Ecto neural progenitor cell (in vitro differentiated cells): ENCODE measurements around the gene SELENOP.
A peak's percentile ranks its signal among the peaks of the same experiment; 100 is the strongest.
"Not testable (repeated sequence)": the region's sequence is repeated elsewhere in the genome, so short reads cannot be mapped to it uniquely, and the experiment has no call there.

Source experiments
- DNase-seq: peaks from one replicate; pipeline ENCODE4 v3.0.0-alpha.2; 2018; ENCODE audit warnings: low spot score

Gene SELENOP

GRCh38 chr5:42826757-42827515, 15.2 kb upstream of the SELENOP start:
- DNase-seq: no peak

GRCh38 chr5:42825422-42826148, 13.9 kb upstream of the SELENOP start:
- no peak for DNase-seq

- no peak for DNase-seq
Observed at GRCh38 chr5:42824347-42824976, 12.8 kb upstream of the SELENOP start.

- DNase-seq: no peak
Observed at GRCh38 chr5:42822548-42822947, 10.9 kb upstream of the SELENOP start.

- DNase-seq: no peak
Observed at GRCh38 chr5:42819745-42820144, 8.1 kb upstream of the SELENOP start.

- not testable (repeated sequence) for DNase-seq
Observed at GRCh38 chr5:42816546-42816945, 4.9 kb upstream of the SELENOP start.

- DNase-seq: peak; percentile 88
Observed at GRCh38 chr5:42813533-42813932, 1.8 kb upstream of the SELENOP start.

- no peak for DNase-seq
Observed at GRCh38 chr5:42812620-42813019, 928 bp upstream of the SELENOP start.

- DNase-seq: no peak
Observed at GRCh38 chr5:42810834-42811590, 680 bp downstream of the SELENOP start.

GRCh38 chr5:42808888-42809611, 2.6 kb downstream of the SELENOP start:
- DNase-seq: no peak

- no peak for DNase-seq
Observed at GRCh38 chr5:42807722-42808447, 3.8 kb downstream of the SELENOP start.

- DNase-seq: no peak
Observed at GRCh38 chr5:42806701-42807262, 4.9 kb downstream of the SELENOP start.

GRCh38 chr5:42806004-42806700, 5.5 kb downstream of the SELENOP start:
- DNase-seq: no peak

- DNase-seq: no peak
Observed at GRCh38 chr5:42804717-42805339, 6.9 kb downstream of the SELENOP start.

GRCh38 chr5:42801516-42802166, 10.1 kb downstream of the SELENOP start:
- no peak for DNase-seq

- no peak for DNase-seq
Observed at GRCh38 chr5:42800748-42801330, 10.9 kb downstream of the SELENOP start.

- no peak for DNase-seq
Observed at GRCh38 chr5:42799668-42800114, 12.0 kb downstream of the SELENOP start.

GRCh38 chr5:42799241-42799608, 12.5 kb downstream of the SELENOP start:
- DNase-seq: no peak
